Measurements from ENCODE around the gene SEPTIN6.

DNA sequence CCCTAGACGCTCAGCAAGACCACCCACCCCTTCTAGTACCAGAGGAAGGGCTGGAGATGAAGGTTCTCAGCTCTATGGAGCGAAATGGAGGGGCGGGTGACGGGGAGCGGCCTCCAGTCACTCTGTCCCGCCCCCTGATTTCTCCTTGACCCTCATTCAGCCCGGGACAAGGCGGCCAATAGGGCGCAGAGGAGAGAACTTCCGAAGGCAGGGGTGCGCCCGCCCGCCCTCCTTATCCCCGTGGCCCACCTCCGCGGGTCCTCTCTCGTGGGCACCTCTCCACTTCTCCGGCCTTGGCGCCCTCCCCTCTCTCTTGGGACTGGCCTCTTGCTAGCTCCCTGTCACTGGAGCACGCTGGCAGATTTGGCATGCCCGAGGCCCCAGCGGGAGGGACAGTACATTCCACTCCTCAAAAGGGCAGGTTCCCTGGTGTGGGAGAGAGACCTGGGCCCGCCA lies 1.1 kb upstream of the SEPTIN6 start:
- TF ChIP-seq, protein P1, sequence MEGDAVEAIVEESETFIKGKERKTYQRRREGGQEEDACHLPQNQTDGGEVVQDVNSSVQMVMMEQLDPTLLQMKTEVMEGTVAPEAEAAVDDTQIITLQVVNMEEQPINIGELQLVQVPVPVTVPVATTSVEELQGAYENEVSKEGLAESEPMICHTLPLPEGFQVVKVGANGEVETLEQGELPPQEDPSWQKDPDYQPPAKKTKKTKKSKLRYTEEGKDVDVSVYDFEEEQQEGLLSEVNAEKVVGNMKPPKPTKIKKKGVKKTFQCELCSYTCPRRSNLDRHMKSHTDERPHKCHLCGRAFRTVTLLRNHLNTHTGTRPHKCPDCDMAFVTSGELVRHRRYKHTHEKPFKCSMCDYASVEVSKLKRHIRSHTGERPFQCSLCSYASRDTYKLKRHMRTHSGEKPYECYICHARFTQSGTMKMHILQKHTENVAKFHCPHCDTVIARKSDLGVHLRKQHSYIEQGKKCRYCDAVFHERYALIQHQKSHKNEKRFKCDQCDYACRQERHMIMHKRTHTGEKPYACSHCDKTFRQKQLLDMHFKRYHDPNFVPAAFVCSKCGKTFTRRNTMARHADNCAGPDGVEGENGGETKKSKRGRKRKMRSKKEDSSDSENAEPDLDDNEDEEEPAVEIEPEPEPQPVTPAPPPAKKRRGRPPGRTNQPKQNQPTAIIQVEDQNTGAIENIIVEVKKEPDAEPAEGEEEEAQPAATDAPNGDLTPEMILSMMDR (conservative IDR thresholded peaks at IDR 0.05 in 1 of 2, IDR thresholded peaks at IDR 0.05 in 1 of 2; ENCODE audit: low read depth in 1 of 2, low read length in 2 of 2) = no peak
- no peak for TF ChIP-seq EZH2 (IDR thresholded peaks at IDR 0.05; ENCODE audit: low read length, missing control alignments)
